Neutrophil (primary cell): Measurements from ENCODE around the gene ADGRV1.
"Not testable (repeated sequence)": the region's sequence is repeated elsewhere in the genome, so short reads cannot be mapped to it uniquely, and the experiment has no call there.

Experiments used
- H3K27ac ChIP-seq: fragments of 200-600 bp; sonication (generic); 2 replicates; pipeline ENCODE4 v1.5.1; 2016; ENCODE audit warnings: mild to moderate bottlenecking, moderate library complexity
- H3K27me3 ChIP-seq: fragments of 200-600 bp; sonication (generic); 2 replicates; pipeline ENCODE4 v1.6.0; 2016; ENCODE audit warnings: mild to moderate bottlenecking
- H3K36me3 ChIP-seq: fragments of 200-600 bp; sonication (generic); 2 replicates; pipeline ENCODE4 v1.5.1; 2017
- H3K4me1 ChIP-seq, 2 experiments: fragments of 200-600 bp in 1 of 2; sonication (generic) in 1 of 2; 1 replicate in 1 of 2; 2 replicates in 1 of 2; pipeline versions ENCODE4 v1.5.1 to v1.6.1; 2013 to 2016; ENCODE audit warnings: low read depth in 1 of 2, low read length in 1 of 2, mild to moderate bottlenecking in 1 of 2, moderate library complexity in 1 of 2; ENCODE audit not compliant: control insufficient read depth in 1 of 2, insufficient read depth in 1 of 2
- H3K4me3 ChIP-seq, 2 experiments: fragments of 200-600 bp in 1 of 2; sonication (generic) in 1 of 2; 1 replicate in 1 of 2; 2 replicates in 1 of 2; pipeline ENCODE4 v1.5.1; 2013 to 2016; ENCODE audit warnings: low read depth in 1 of 2, low read length in 1 of 2, mild to moderate bottlenecking in 1 of 2, moderate library complexity in 1 of 2
- H3K9me3 ChIP-seq: fragments of 200-600 bp; sonication (generic); 2 replicates; pipeline ENCODE4 v1.5.1; 2016
- CTCF ChIP-seq: fragments of 200-600 bp; sonication (generic); IDR thresholded peaks from 2 replicates; pipeline ENCODE4 v1.5.1; 2016; ENCODE audit warnings: antibody characterized with exemption

ADGRV1 gene

DNA sequence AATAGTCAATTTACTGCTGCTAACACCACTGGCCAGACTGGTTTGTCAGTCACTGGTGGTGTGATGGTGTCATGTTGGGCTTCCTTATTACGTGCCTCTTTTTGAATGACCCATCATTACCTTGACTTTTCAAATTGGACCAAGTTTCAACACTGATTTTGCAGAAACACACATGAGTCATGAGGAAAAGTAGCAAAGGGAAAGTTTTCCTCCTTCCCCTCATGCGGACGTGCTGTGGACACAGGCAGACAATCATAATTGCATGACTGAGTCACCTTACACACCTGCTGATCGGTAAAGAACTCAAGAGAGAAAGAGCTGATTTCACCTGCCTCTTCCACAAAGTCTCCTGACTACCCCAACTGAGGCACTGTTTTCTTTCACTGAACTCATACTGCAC is 500.0 kb downstream of the ADGRV1 start:
- peaks cover 35% of the 10 kb centered on the region for H3K27me3 ChIP-seq
- no peaks in the 10 kb centered on the region for H3K9me3 ChIP-seq
- TF ChIP-seq CTCF, result no peak
- no peaks in the 10 kb centered on the region for H3K36me3 ChIP-seq
- H3K27ac ChIP-seq, result no peak overlapping the region
- no peak overlapping the region for H3K4me3 ChIP-seq
- H3K4me1 ChIP-seq, result peaks cover 0 to 3% of the 10 kb centered on the region in 2 experiments

DNA sequence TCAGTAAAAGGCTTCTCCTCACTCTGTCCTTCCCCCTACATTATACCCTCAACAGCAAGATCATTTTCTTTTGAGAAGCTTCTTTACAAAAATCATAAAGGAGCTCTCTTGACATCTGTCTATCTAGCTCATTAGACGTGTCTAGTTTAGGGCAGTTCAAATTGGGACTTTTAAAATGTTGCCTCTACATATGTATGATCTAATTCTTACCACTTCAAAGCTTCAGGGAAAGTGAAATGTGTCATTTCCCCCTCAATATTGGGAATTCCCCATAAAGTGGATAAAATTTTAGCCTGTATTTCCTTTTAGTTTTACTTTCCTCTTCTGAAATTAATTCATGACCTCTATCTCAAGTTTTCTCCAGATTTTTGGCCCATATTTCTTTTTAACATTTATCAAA is 500.8 kb downstream of the ADGRV1 start:
- Histone ChIP-seq H3K27ac (no peak overlapping the region), H3K27me3 (peaks cover 26% of the 10 kb centered on the region), H3K4me1 (no peaks in the 10 kb centered on the region), H3K36me3 (no peaks in the 10 kb centered on the region), H3K4me3 (no peak overlapping the region), H3K9me3 (no peaks in the 10 kb centered on the region)
- TF ChIP-seq CTCF, result no peak

DNA sequence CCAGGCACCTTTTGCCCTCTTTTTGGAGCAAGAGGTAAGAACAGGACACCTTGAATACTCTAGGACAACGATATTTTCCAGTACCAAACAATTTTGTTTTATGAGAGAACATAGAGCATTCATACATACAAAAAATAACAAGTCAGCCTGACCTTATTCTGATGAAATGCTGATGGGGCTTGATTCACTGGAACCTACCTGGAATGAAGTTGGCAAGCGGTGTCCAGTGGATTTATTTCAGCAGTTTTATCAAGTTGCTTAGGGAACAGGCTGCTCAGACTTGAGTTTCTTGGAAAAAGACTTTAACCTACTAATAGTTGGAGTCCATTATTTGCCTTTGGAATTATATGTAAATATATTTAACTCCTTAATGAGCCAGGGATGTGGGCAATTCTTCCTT is 502.5 kb downstream of the ADGRV1 start:
- no peak for TF ChIP-seq CTCF

GRCh38 chr5:91061946-91062562 is 503.5 kb downstream of the ADGRV1 start:
- H3K27me3 ChIP-seq, result peaks cover 12% of the 10 kb centered on the region
- H3K4me1 ChIP-seq, result no peaks in the 10 kb centered on the region
- no peak overlapping the region for H3K4me3 ChIP-seq
- H3K9me3 ChIP-seq, result no peaks in the 10 kb centered on the region
- H3K27ac ChIP-seq, result no peak overlapping the region
- TF ChIP-seq CTCF, result no peak
- H3K36me3 ChIP-seq, result no peaks in the 10 kb centered on the region

More for the DNA sequence above, 502.5 kb downstream of the ADGRV1 start:
- no peak overlapping the region for H3K27ac ChIP-seq
- no peaks in the 10 kb centered on the region for H3K36me3 ChIP-seq
- H3K4me1 ChIP-seq, result no peaks in the 10 kb centered on the region
- H3K4me3 ChIP-seq, result no peak overlapping the region
- peaks cover 12% of the 10 kb centered on the region for H3K27me3 ChIP-seq
- no peaks in the 10 kb centered on the region for H3K9me3 ChIP-seq

DNA sequence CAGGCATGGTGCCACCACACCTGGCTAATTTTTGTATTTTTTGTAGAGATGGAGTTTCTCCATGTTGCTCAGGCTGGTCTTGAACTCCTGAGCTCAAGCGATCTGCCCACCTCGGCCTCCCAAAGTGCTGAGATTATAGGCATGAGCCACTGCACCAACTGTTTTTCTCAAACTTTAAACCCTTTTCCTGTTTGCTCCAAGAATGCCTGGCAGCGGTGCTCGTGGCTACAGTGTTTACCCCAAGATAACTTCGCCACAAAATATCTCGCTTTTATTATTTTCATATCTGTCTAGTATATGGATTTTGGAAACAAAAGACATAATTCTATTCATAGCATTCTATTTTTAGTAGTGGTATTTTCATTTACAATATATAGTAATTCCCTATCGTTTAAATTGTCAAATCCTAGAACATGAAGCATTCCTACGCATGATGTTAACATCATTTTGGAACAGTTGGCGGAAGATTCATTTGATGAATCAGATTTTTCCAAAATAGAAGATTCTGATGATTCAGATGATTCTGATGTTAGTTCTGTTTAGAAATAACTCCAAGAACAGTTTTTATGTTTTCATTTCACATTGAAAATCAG is 504.6 kb downstream of the ADGRV1 start:
- not testable (repeated sequence) for H3K4me3 ChIP-seq

GRCh38 chr5:91065496-91065895 is 506.9 kb downstream of the ADGRV1 start:
- Histone ChIP-seq H3K4me3 (no peak overlapping the region), H3K27me3 (peaks cover 12% of the 10 kb centered on the region), H3K27ac (no peak overlapping the region), H3K36me3 (no peaks in the 10 kb centered on the region), H3K4me1 (no peaks in the 10 kb centered on the region), H3K9me3 (no peaks in the 10 kb centered on the region)
- no peak for TF ChIP-seq CTCF

More for the DNA sequence above, 504.6 kb downstream of the ADGRV1 start:
- H3K27me3 ChIP-seq, result peaks cover 12% of the 10 kb centered on the region
- not testable (repeated sequence) for H3K4me1 ChIP-seq, H3K27ac ChIP-seq, H3K36me3 ChIP-seq, H3K9me3 ChIP-seq
